ENCODE results near the gene PDGFRA. TPM values are rescaled to one million over a fixed set of nuclear protein-coding genes. Genes with fewer than 3 reads are reported as not detected.
"Not testable (repeated sequence)": the region's sequence is repeated elsewhere in the genome, so short reads cannot be mapped to it uniquely, and the experiment has no call there.

Gene PDGFRA
- total RNA-seq, 2 donors from 2014 or later, result 5.8 to 82.2 TPM

DNA sequence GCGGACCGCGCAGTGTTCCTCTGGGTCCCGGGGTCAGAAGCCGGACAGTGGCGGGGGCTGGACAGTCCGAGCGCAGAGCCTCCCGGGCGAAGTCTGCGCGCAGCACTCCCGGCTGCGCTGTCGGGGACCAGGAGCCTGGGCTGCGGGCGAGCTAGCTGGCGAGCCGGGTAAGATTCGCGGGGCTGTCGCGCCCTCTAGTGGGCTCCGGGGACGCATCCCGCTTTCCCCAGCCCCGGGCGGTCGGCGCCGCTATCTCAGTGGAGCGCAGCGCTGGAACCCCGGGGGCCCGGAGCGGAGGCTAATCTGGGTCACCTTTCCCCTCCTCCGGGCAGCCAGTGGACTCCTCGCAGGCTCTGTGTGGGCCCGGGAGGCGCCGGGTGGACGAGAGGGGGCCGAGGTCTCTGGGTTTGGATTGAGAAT lies 4.2 kb downstream of the PDGFRA start:
- peaks cover 11% of the 10 kb centered on the region for H3K27me3 ChIP-seq (replicated peaks; ENCODE audit: insufficient read depth)
- H3K27ac ChIP-seq, result peak overlapping the region; percentile 36 to 56
- DNase-seq (ENCODE audit: low spot score), result peak; percentile 74
- H3K4me3 ChIP-seq, result peak overlapping the region; percentile 29 to 30
- H3K36me3 ChIP-seq, result no peaks in the 10 kb centered on the region
- H3K4me1 ChIP-seq (replicated peaks), result peaks cover 3% of the 10 kb centered on the region
- intact Hi-C loops (cut with DNase I), result loop anchor here (5.0 to 10.0 kb wide), 6 partner anchors 301 to 1998 kb away; no protein-coding TSS in a partner anchor
- H3K9me3 ChIP-seq, result no peaks in the 10 kb centered on the region
- TF ChIP-seq, protein P1, sequence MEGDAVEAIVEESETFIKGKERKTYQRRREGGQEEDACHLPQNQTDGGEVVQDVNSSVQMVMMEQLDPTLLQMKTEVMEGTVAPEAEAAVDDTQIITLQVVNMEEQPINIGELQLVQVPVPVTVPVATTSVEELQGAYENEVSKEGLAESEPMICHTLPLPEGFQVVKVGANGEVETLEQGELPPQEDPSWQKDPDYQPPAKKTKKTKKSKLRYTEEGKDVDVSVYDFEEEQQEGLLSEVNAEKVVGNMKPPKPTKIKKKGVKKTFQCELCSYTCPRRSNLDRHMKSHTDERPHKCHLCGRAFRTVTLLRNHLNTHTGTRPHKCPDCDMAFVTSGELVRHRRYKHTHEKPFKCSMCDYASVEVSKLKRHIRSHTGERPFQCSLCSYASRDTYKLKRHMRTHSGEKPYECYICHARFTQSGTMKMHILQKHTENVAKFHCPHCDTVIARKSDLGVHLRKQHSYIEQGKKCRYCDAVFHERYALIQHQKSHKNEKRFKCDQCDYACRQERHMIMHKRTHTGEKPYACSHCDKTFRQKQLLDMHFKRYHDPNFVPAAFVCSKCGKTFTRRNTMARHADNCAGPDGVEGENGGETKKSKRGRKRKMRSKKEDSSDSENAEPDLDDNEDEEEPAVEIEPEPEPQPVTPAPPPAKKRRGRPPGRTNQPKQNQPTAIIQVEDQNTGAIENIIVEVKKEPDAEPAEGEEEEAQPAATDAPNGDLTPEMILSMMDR (IDR thresholded peaks at IDR 0.05), result peak; percentile 49 to 83 (median 81)
- no peak for TF ChIP-seq POLR2AphosphoS5 (IDR thresholded peaks at IDR 0.05)
- under 1% methylated on average over 36 of the region's 43 CpGs for WGBS

DNA sequence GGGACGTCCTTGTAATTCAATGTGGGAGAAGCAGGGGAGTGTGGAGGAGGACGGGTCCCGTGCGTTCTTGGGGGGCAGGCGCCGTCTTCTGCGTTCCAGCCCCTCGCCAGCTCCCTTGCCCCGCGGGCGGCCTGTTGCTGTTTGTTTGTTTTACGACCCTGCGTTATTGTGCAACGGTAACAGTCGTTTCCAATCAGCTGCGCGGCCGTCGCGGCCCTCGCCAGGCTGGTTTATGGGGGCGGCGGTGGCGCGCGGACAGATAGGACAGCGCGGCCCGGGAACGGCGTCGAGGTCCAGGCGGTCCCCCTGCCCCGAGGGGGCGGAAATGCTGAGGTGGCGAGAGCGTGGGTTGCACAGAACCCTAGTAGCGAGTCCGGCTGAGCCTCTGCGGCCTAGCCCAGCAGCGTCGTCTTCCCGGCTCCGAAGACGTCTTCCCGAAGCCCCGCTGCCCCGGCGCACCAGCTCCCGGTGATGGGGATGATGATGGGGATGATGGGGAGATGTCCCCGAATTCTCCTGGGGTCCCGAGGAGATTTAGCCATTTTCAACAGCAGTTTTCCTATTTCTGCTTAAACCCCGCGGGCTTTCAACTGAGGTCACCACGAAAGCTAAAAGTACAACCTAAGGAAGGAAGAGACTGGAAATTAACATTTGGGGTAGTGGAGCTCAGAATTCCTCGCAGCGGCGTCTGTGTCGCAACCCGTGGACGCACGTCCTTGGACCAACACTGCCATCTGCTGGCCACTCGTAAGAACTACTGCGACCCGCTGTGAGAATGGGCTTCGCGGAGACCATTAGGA lies 4.8 kb downstream of the PDGFRA start:
- intact Hi-C loops (cut with DNase I), result loop anchor here (2.0 to 10.0 kb wide), 7 partner anchors 302 to 1999 kb away; no protein-coding TSS in a partner anchor
- H3K9me3 ChIP-seq, result no peaks in the 10 kb centered on the region
- WGBS, result under 1% methylated on average over 66 of the region's 67 CpGs
- no peaks in the 10 kb centered on the region for H3K36me3 ChIP-seq
- TF ChIP-seq, protein P1 (IDR thresholded peaks at IDR 0.05), result peak; percentile 89 to 96 (median 94)
- TF ChIP-seq POLR2AphosphoS5 (IDR thresholded peaks at IDR 0.05) (peak; percentile 28), POLR2A (IDR thresholded peaks at IDR 0.05) (no peak)
- peak overlapping the region; percentile 36 to 56 for H3K27ac ChIP-seq
- peak overlapping the region; percentile 29 to 30 for H3K4me3 ChIP-seq
- peak; percentile 64 for DNase-seq (ENCODE audit: low spot score)
- peaks cover 11% of the 10 kb centered on the region for H3K27me3 ChIP-seq (replicated peaks; ENCODE audit: insufficient read depth)
- peaks cover 3% of the 10 kb centered on the region for H3K4me1 ChIP-seq (replicated peaks)

DNA sequence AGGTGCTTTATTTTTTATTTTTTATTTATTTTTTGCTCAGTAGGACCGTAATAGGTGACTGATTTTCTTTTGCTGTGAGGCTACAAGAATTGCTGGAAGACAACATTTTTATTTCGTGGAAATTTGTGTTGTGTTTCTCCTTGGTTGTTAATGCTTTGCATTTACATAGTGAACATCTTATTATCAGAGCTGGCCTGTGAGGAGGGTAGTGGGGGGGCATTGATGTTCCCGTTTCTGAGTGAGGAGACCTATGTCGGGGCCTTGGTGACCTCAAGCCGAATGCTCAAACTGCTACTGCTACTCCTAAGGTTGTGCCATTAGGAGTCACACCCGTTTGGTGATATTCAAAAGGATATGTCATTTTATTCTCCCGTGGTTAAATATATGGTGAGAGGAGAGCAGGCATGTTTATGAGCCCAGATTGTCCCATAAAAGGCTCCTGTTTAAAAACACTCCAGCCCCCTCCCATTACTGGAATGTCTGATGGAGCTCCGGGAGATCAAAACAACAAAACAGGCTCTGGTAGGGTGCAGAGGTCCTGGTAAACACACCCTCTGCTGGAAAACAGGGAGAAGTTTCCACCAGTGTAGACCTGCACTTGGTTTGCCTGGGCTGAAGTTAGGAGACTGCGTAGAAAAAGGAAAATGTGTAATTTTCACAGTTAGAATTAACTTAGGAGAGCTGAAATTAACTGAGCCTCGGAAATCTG lies 5.6 kb downstream of the PDGFRA start:
- WGBS, result 17% methylated on average over 10 of the region's 10 CpGs
- no peak for TF ChIP-seq POLR2A (IDR thresholded peaks at IDR 0.05)
- TF ChIP-seq POLR2AphosphoS5 (IDR thresholded peaks at IDR 0.05), result no peak
- TF ChIP-seq, protein P1 (IDR thresholded peaks at IDR 0.05), result no peak
- DNase-seq (ENCODE audit: low spot score), result no peak
- no peak overlapping the region for H3K27ac ChIP-seq
- no peaks in the 10 kb centered on the region for H3K9me3 ChIP-seq
- no peaks in the 10 kb centered on the region for H3K36me3 ChIP-seq
- no peak overlapping the region for H3K4me3 ChIP-seq
- peaks cover 3% of the 10 kb centered on the region for H3K4me1 ChIP-seq (replicated peaks)
- peaks cover 11% of the 10 kb centered on the region for H3K27me3 ChIP-seq (replicated peaks; ENCODE audit: insufficient read depth)
- intact Hi-C loops (cut with DNase I), result loop anchor here (2.0 to 10.0 kb wide), 7 partner anchors 302 to 2000 kb away; no protein-coding TSS in a partner anchor

DNA sequence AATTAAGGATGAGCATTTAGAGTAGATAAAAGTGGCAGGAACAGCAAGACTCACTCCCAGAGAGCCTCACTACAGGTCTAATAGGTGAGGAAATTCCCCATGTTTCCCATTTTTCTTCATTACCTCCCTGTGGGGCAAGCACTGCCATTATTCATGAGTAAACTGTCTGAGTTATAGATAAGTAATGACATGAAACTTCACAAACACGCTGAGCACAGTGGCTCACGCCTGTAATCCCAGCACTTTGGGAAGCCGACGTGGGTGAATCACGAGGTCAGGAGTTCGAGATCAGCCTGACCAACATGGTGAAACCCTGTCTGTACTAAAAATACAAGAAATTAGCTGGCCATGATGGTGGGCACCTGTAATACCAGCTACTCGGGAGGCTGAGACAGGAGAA lies 7.2 kb downstream of the PDGFRA start:
- intact Hi-C loops (cut with DNase I), result loop anchor here (10.0 kb wide), 2 partner anchors 1692 to 2002 kb away; no protein-coding TSS in a partner anchor
- not testable (repeated sequence) for DNase-seq (ENCODE audit: low spot score); H3K36me3 ChIP-seq; H3K4me1 ChIP-seq (replicated peaks); H3K4me3 ChIP-seq; H3K9me3 ChIP-seq; H3K27me3 ChIP-seq (replicated peaks; ENCODE audit: insufficient read depth); H3K27ac ChIP-seq
- WGBS, result 92% methylated on average over 7 of the region's 7 CpGs

DNA sequence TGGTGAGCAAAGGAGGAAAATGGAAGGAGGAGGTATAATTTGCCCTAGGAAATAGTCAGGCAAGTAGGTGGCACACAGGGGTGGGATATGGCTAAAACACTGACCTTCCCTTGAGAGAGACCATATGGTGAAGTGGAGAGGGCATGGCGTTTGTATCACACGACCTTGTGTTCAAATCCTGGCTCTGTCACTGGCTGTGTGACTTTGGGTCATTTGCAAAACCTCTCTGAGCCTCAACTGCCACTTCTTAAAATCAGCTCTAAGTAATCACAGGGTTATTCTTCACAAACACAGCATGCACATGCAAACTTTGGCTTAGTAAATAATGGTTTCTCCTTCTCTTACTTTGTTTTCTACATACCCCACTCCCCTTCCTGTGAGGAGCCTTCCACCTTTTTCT lies 8.7 kb downstream of the PDGFRA start:
- 88% methylated on average over 2 of the region's 2 CpGs for WGBS
- H3K4me1 ChIP-seq (replicated peaks), result peaks cover 3% of the 10 kb centered on the region
- DNase-seq (ENCODE audit: low spot score), result no peak
- intact Hi-C loops (cut with DNase I), result loop anchor here (10.0 kb wide), 2 partner anchors 1693 to 2003 kb away; no protein-coding TSS in a partner anchor
- TF ChIP-seq POLR2AphosphoS5 (IDR thresholded peaks at IDR 0.05) (no peak), POLR2A (IDR thresholded peaks at IDR 0.05) (no peak)
- TF ChIP-seq, protein P1 (IDR thresholded peaks at IDR 0.05), result no peak
- H3K27ac ChIP-seq, result no peak overlapping the region
- H3K36me3 ChIP-seq, result no peaks in the 10 kb centered on the region
- no peaks in the 10 kb centered on the region for H3K9me3 ChIP-seq
- H3K4me3 ChIP-seq, result no peak overlapping the region
- no peaks in the 10 kb centered on the region for H3K27me3 ChIP-seq (replicated peaks; ENCODE audit: insufficient read depth)
